ENCODE measurements around the gene ZSWIM4. TPM values are rescaled to one million over a fixed set of nuclear protein-coding genes. Genes with fewer than 3 reads are reported as not detected.

ZSWIM4 gene
- total and polyA plus RNA-seq, 10 of the 15 experiments (the other 5 are each of a cell fraction or from before 2014, with no cell fraction given) = 0.73 to 11.1 (median 1.8) TPM; not detected in 2

DNA sequence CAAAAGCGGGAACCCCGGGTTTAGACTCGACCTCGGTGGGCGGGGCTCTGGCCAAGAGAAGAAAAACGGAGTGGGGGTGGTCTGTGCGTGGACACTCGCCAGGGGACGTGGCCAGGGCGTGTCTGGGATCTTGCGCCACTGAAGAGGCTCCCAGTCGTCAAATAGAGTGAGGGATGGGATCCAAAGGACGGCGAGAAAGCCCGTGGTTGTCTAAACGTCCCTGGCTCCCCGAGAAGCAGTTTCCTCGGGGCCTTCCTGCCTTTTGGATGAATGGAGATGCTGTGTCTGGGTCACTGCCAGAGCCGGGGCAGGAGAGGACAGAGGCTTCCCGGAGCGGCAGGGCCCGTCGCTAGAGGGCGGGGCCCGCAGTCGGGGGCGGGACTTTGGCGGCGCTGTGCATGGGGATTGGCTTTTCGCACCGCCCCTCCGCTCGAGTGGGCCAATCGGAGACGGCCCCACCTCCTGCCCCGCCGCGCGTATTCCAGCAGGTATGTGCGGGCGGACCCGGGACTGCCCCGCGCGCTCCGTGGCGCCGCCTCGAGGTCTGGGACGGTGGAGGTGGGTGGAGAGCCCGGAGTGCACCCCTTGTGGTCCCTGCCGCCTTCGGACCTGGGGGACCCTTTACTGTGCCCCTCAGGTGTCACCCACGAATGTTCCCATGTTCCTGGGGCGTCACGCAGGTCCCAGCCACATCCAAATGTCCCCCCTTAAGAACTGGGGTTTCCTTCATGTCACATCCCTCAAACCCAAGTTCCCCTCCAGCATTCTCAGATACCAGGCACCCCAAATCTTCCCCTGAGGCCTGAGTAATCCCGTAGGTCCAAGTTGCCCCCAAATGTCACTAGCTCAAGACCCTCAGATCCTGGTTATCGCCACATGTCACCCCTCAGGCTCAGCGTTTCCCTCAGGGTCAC, 38.3 kb downstream of the ZSWIM4 start (continued):
- TF ChIP-seq MEF2B (IDR thresholded peaks at IDR 0.05; ENCODE audit: partially characterized antibody, poor library complexity, severe bottlenecking) (no peak), ETV6 (conservative IDR thresholded peaks at IDR 0.05 in 1 of 2, IDR thresholded peaks at IDR 0.05 in 1 of 2; ENCODE audit: borderline replicate concordance in 1 of 2, low read depth in 1 of 2) (no peak), TARDBP (IDR thresholded peaks at IDR 0.05; ENCODE audit: borderline replicate concordance) (no peak), ZBED1 (IDR thresholded peaks at IDR 0.05; ENCODE audit: borderline replicate concordance) (peak; percentile 9; the same call in 1 of the 2 replicates), ZNF274 (IDR thresholded peaks at IDR 0.05; ENCODE audit: insufficient read depth, insufficient read length) (no peak), SIN3A (IDR thresholded peaks at IDR 0.05; ENCODE audit: low read depth, low read length) (no peak), DPF2 (IDR thresholded peaks at IDR 0.05) (peak; percentile 96)

DNA sequence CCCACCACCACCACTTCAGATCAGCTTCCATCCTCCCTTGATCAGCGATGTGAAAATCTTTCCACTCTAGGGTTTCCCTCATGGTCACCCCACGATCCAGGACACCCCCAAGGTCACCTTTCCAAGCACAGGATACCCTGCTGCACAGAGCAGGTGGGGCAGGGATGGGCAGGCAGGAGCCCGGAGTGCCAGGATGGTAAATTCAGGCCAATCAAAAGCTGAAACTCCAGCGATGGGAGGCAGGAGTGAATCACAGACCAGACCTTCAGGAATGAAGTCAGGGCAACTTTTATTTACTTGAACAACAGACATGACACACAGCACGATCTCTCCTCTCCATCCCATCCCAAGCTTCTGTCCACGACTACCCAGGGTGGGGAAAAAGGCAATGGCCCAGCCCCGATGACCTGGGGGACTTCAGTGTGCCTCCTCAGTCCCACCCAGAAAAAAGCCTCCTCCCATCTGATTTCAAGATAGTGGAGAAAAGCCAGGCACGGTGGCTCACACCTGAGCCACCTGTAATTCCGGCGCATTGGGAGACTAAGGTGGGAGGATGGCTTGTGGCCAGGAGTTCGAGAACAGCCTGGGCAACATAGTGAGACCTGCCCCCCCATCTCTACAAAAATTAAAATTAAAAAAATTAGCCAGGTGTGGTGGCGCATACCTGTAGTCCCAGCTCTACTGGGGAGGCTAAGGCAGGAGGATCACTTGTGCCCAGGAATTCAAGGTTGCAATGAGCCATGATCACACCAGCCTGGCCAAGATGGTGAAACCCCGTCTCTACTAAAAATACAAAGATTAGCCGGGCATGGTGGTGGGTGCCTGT, 39.2 kb downstream of the ZSWIM4 start:
- Histone ChIP-seq H3K9me3 (replicated peaks; ENCODE audit: control insufficient read depth, insufficient read depth, low read length) (no peaks in the 10 kb centered on the region), H4K20me1 (ENCODE audit: control insufficient read depth, insufficient read depth) (no peaks in the 10 kb centered on the region), H3K27me3 (replicated peaks in 1 of 2; ENCODE audit: control insufficient read depth in 2 of 2, insufficient read depth in 2 of 2, low read length in 1 of 2) (no peaks in the 10 kb centered on the region), H3K79me2 (ENCODE audit: control insufficient read depth, insufficient read depth, low read length) (peaks cover 22% of the 10 kb centered on the region), H3K9ac (ENCODE audit: control insufficient read depth, insufficient read depth, low read length) (peak overlapping the region; percentile 45), H3K4me2 (ENCODE audit: control insufficient read depth, insufficient read depth) (peak overlapping the region; percentile 98), H3K4me1 (ENCODE audit: control insufficient read depth, insufficient read depth, low read length) (peaks cover 35% of the 10 kb centered on the region), H2AFZ (ENCODE audit: control insufficient read depth, low read depth, low read length) (no peak overlapping the region), H3K4me3 (peak overlapping the region; percentile 57; the same call in 1 of the 2 replicates), H3K36me3 (ENCODE audit: control insufficient read depth in 2 of 2, insufficient read depth in 2 of 2, low read length in 1 of 2) (peaks cover 0 to 3% of the 10 kb centered on the region in 2 experiments; a peak in 1 of 4 replicates), H3K27ac (ENCODE audit: control insufficient read depth, insufficient read depth) (no peak overlapping the region; the same call in 1 of the 2 replicates)
- ATAC-seq (no peak), DNase-seq (ENCODE audit: low read depth, low spot score) (no peak), FAIRE-seq (no peak)
- TF ChIP-seq HDAC6 (IDR thresholded peaks at IDR 0.05; ENCODE audit: unreplicated experiment) (peak; percentile 4), MTA3 (IDR thresholded peaks at IDR 0.05; ENCODE audit: borderline replicate concordance, low read length) (no peak)
- CTCF ChIA-PET = interaction anchor here (0.7 to 1.3 kb wide), 6 partner anchors 12 to 282 kb away, joined by 3 to 6 read pairs (median 4); no protein-coding TSS in a partner anchor
- WGBS (ENCODE audit: insufficient coverage, insufficient replicate concordance, low lambda C conversion rate, missing lambda C conversion rate) = 78% methylated on average over 14 of the region's 14 CpGs
- SMC1A ChIA-PET (ENCODE audit: uncharacterized antibody, unreplicated experiment) = interaction anchor here (0.6 to 1.2 kb wide), 2 partner anchors 27 to 38 kb away, joined by 3 read pairs; no protein-coding TSS in a partner anchor
- BruUV-seq (replicated peaks) = no TSS peak
- POLR2A ChIA-PET = interaction anchor here (0.5 to 7.5 kb wide), 5 partner anchors 13 to 301 kb away, joined by 3 to 85 read pairs (median 31); partner anchors contain the start of gene ZSWIM4
- intact Hi-C loops (cut with micrococcal nuclease; ENCODE audit: unreplicated experiment) = loop anchor here (5.0 kb wide), 1 partner anchor 37 kb away; the partner anchor contains the start of gene ZSWIM4
- RAD21 ChIA-PET (ENCODE audit: unreplicated experiment) = interaction anchor here (1.3 kb wide), 2 partner anchors 28 to 37 kb away, joined by 3 to 9 read pairs; no protein-coding TSS in a partner anchor
- in situ Hi-C loops (cut with MboI) = no loop called here

All from GM12878 (cell line).